GM18861 (cell line): ENCODE measurements around the gene FNDC3B.

ENCODE experiments used
- ATAC-seq: cut with Tn5 transposase; IDR thresholded peaks from one replicate; pipeline ENCODE4 v1.9.1; 2021; ENCODE audit not compliant: unreplicated experiment

The FNDC3B gene

GRCh38 chr3:172163320-172163719 lies 123.9 kb downstream of the FNDC3B start:
- no peak for ATAC-seq

- no peak for ATAC-seq
Observed at GRCh38 chr3:172164620-172165362, 125.4 kb downstream of the FNDC3B start.

GRCh38 chr3:172166261-172166660 lies 126.9 kb downstream of the FNDC3B start:
- ATAC-seq: no peak

- no peak for ATAC-seq
Observed at GRCh38 chr3:172166890-172167289, 127.5 kb downstream of the FNDC3B start.

GRCh38 chr3:172167892-172168648 lies 128.7 kb downstream of the FNDC3B start:
- no peak for ATAC-seq

- ATAC-seq: no peak
Observed at GRCh38 chr3:172170073-172170709, 130.8 kb downstream of the FNDC3B start.

GRCh38 chr3:172170841-172171240 lies 131.5 kb downstream of the FNDC3B start:
- no peak for ATAC-seq

- ATAC-seq: no peak
Observed at GRCh38 chr3:172171396-172172075, 132.2 kb downstream of the FNDC3B start.

DNA sequence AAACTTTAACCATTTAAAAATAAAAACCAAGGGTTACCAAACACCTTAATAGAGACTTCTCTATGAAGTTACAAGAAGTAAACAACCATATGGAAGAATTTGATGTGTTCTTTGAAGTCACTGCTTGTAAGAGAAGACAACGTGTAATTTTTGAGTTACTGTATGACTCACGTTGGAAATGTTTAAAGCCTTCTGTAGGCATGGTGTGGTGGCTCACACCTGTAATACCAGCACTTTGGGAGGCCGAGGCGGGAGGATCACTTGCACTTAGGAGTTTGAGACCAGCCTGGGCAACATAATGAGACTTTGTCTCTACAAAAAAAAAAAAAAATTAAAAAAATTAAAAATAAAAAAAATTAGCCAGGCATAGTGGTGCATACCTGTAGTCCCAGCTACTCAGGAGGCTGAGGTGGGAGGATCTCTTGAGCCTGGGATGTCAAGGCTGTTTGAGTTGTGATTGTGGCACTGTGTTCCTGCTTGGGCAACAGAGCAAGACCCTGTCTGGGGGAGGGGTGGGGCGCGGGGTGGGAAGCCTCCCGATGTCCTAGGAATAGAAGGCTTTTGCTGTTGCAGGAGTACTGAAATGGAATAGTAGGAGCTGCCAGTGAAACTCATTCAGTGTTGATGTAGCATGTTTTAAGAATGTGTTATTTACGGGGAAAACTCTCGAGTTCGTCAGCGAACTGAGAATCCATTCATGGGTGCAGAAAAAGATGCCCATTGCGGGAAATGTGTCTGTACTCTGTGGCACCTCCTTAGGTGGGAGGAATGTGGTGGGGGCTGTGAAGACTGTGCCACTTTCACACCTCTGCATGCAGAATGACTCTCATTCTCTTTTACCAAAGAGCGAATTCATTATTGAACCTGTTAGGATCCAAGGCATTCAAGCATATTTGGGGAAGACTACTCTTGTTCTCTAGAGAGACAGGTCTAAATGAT lies 134.2 kb downstream of the FNDC3B start:
- no peak for ATAC-seq

DNA sequence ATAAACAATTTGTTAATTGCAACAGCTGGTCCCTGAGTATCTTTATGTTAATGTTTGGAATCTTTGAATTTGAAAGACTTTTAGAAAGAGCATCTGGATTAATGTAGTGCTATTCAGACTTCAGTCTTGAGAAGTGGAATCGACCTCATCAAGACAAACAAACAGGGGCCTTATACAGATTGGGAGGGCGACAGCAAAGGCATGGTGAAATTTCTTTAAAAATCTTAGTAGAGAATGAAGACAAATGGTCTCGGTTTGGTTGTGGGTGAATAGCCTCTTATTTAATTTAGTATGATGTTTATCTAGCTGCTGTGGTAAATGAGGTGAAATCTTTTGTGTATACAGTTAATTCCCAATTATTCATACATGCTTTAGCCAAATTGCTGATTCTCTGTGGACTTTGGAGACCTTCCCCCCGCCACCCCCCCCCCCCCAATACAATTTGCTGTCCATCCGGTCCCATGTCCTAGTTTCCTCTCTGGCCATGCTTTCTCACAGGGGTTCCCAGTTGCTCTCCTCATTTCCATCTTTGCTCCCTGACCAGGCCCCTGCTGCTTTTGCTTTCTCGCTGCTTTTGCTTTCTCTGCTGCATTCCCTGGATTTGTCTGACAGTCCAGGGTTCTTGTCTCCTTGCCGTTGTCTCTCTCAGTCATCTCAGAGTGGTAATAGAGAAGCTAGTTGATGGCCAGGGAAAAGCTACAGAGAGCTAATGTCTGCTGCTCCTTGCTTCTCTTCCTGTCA lies 135.3 kb downstream of the FNDC3B start:
- no peak for ATAC-seq

- ATAC-seq: no peak
Observed at GRCh38 chr3:172175254-172175599, 135.8 kb downstream of the FNDC3B start.

DNA sequence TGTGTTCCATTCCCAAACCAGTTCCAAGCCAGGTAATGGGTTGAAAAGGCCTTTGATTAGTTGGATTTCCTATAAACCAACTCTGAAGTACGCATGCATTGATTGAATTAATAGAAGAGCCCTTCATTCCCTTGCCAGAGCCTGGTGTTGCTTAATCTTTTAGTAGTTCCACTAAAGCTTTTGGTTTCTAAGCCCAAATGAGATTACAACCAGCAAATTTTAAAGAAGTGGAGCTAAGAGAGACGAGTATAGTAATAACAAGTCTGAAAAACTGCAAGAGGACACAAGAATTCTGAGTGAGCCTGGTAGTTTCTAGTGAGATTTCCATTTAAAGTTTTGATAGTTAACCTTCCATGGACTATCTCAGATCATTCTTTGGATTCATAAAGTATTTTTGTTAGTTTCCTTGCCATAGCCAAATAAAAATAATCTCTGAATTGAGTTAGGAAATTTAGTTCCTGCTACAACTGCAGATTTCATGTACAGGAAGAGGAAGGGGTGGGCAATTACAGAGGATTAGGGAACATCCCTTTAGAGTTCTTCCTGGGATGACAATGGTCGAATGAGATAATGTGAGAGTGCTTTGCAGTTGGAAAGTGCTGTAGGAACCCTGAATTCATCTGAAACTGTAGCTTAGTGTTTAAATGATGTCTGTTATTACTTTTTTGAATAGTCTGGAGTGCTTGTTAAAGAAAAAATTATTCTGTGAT lies 136.8 kb downstream of the FNDC3B start:
- ATAC-seq: no peak

- no peak for ATAC-seq
Observed at GRCh38 chr3:172177046-172177445, 137.7 kb downstream of the FNDC3B start.

DNA sequence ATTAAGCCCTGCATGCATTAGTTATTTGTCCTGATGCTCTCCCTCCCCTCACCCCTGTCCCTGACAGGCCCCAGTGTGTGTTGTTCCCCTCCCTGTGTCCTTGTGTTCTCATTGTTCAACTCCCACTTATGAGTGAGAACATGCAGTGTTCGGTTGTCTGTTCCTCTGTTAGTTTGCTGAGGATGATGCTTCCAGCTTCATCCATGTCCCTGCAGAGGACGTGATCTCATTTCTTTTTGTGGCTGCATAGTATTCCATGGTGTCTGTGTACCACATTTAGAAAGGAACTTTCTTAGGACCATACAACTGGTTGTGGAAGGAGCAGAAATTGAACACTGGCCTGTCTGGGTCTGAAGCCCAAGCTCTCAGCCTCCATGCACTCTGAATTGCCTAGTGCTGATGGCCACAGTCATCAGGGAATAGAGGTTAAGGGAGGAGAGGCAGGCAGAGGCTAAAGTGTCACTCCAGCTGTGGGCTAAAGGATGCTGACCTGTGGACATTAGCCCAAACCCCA lies 138.5 kb downstream of the FNDC3B start:
- no peak for ATAC-seq

GRCh38 chr3:172179680-172180399 lies 140.5 kb downstream of the FNDC3B start:
- no peak for ATAC-seq

- no peak for ATAC-seq
Observed at GRCh38 chr3:172180473-172180872, 141.1 kb downstream of the FNDC3B start.

DNA sequence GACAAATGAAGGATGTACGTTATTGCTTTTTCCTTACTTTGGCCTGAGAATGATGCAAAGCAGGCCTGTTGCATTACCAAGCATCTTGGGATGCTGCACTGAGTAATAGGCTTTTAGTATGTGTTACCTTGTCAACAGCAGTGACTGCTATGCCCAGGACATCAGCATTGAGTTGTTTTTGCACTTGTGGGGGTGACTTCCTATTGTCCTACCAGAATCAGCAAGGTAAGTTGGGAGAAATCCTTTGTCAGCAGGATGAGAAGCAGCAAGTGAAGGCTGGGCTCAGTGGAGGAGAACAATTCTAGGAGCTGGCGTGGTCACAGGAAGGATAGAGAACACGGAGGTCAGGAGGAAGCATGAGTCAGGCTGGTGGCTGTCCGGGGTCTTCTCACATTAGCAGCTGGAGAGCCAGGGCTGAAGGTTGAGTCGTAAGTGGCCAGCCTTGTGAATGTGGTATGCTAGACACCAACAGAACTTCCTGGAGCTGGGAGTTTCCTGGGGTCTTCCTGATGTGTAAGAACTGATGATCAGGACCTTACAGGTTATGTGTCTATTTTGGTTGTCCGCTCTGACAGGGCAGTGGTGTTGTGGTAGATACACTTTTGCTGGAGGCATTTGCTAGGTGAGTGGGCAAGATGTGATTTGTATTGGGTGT lies 142.7 kb downstream of the FNDC3B start:
- no peak for ATAC-seq

DNA sequence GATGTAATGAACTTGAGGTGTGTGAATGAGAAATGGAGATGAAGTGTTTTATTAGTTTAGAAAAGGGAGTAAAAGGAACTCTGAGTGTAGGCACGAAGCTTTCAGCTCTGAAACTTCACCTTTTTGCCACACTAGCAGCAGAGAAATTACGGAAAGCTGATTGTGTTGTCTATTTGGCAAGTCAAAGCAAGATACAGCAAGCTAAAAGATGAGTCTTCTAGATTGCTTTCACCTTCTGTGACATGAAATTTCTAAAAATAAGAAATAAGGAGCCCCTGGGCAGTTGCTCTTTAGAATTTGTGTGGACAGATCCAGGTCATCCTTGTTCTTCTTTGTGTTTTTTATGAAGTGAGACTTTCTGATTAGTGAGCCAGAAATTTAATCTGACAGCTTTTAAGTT lies 143.4 kb downstream of the FNDC3B start:
- ATAC-seq: no peak
